ENCODE measurements around the gene TMEM165.
"Not testable (repeated sequence)": the region's sequence is repeated elsewhere in the genome, so short reads cannot be mapped to it uniquely, and the experiment has no call there.

Gene TMEM165

GRCh38 chr4:55395529-55396307 is at the start of gene TMEM165:
Gene TMEM165, plus strand, starts transcription at chr4:55395957. Its CDS starts 233 bp downstream, at chr4:55396190.
- DNase-seq (ENCODE audit: low spot score), result peak; percentile 86

GRCh38 chr4:55345980-55346850 is 49.5 kb upstream of the TMEM165 start, which contains the start of gene SRD5A3:
Gene SRD5A3, plus strand, starts transcription at chr4:55346242. Its CDS starts 95 bp downstream, at chr4:55346337.
- DNase-seq (ENCODE audit: low spot score), result peak; percentile 82

GRCh38 chr4:55346851-55347255 is 48.9 kb upstream of the TMEM165 start:
- DNase-seq (ENCODE audit: low spot score), result no peak

GRCh38 chr4:55347610-55348228 is 48.0 kb upstream of the TMEM165 start:
- DNase-seq (ENCODE audit: low spot score), result no peak

- DNase-seq (ENCODE audit: low spot score), result no peak
Measured at GRCh38 chr4:55348466-55348865, 47.3 kb upstream of the TMEM165 start.

- DNase-seq (ENCODE audit: low spot score), result not testable (repeated sequence)
Measured at GRCh38 chr4:55350870-55351269, 44.9 kb upstream of the TMEM165 start.

- DNase-seq (ENCODE audit: low spot score), result no peak
Measured at GRCh38 chr4:55351824-55352223, 43.9 kb upstream of the TMEM165 start.

GRCh38 chr4:55352726-55353125 is 43.0 kb upstream of the TMEM165 start:
- no peak for DNase-seq (ENCODE audit: low spot score)

GRCh38 chr4:55353228-55353747 is 42.5 kb upstream of the TMEM165 start:
- DNase-seq (ENCODE audit: low spot score), result not testable (repeated sequence)

- DNase-seq (ENCODE audit: low spot score), result no peak
Measured at GRCh38 chr4:55354648-55355047, 41.1 kb upstream of the TMEM165 start.

GRCh38 chr4:55355555-55355954 is 40.2 kb upstream of the TMEM165 start:
- DNase-seq (ENCODE audit: low spot score), result no peak

GRCh38 chr4:55356991-55357461 is 38.7 kb upstream of the TMEM165 start:
- DNase-seq (ENCODE audit: low spot score), result no peak

- DNase-seq (ENCODE audit: low spot score), result no peak
Measured at GRCh38 chr4:55358246-55358645, 37.5 kb upstream of the TMEM165 start.

GRCh38 chr4:55358668-55359067 is 37.1 kb upstream of the TMEM165 start:
- DNase-seq (ENCODE audit: low spot score), result no peak

GRCh38 chr4:55359397-55359916 is 36.3 kb upstream of the TMEM165 start:
- no peak for DNase-seq (ENCODE audit: low spot score)

GRCh38 chr4:55362938-55363337 is 32.8 kb upstream of the TMEM165 start:
- not testable (repeated sequence) for DNase-seq (ENCODE audit: low spot score)

GRCh38 chr4:55363691-55364351 is 31.9 kb upstream of the TMEM165 start:
- DNase-seq (ENCODE audit: low spot score), result peak; percentile 94

- peak; percentile 99 for DNase-seq (ENCODE audit: low spot score)
Measured at GRCh38 chr4:55364691-55365344, 30.9 kb upstream of the TMEM165 start.

GRCh38 chr4:55365345-55365728 is 30.4 kb upstream of the TMEM165 start:
- DNase-seq (ENCODE audit: low spot score), result no peak

GRCh38 chr4:55366621-55367020 is 29.1 kb upstream of the TMEM165 start:
- no peak for DNase-seq (ENCODE audit: low spot score)
